HepG2 (cell line): Measurements from ENCODE around the gene TMEM131. TPM values are rescaled to one million over a fixed set of nuclear protein-coding genes. Genes with fewer than 3 reads are reported as not detected.
A peak's percentile ranks its signal among the peaks of the same experiment; 100 is the strongest.

Experiments
- ATAC-seq: fragments of 200-7000 bp; cut with Tn5 transposase; 3 replicates; pipeline ENCODE4 v1.9.1; 2020; ENCODE audit warnings: mild to moderate bottlenecking, moderate library complexity
- BruUV-seq: library from RNA; stranded (reverse); fragments of 400-500 nt; replicated peaks from 2 replicates; lab custom pipeline; 2021; lab: Mats Ljungman, UMichigan
- CTCF ChIA-PET: fragments of 300-600 bp; formaldehyde crosslinking; extraction: SDS; loops from one replicate; lab custom pipeline; 2021; ENCODE audit warnings: low total read pairs, inconsistent platforms, low intra/inter-chr PET ratio; lab: Yijun Ruan, JAX
- POLR2A ChIA-PET: fragments of 350-600 bp; sonication (Branson Sonifier 250); formaldehyde crosslinking; loops from one replicate; lab custom pipeline; 2020; ENCODE audit warnings: antibody characterized with exemption, inconsistent platforms; lab: Yijun Ruan, JAX
- DNase-seq: peaks from one replicate; pipeline ENCODE4 v3.0.0-alpha.2; 2015; ENCODE audit warnings: low spot score
- FAIRE-seq: peaks from 3 replicates; lab custom pipeline; 2011; peaks lifted over from hg19 to GRCh38; lab: Jason Lieb, UNC
- H2AFZ ChIP-seq: one replicate; pipeline ENCODE4 v1.6.1; 2011; ENCODE audit warnings: low read length, inconsistent platforms
- H3K27ac ChIP-seq: fragments of 300-600 bp; 3 replicates; pipeline ENCODE4 v1.8.0; 2011; ENCODE audit warnings: mixed run types, mild to moderate bottlenecking, mixed read lengths, low read length, inconsistent platforms; ENCODE audit not compliant: insufficient read depth; ENCODE audit errors: extremely low read length
- H3K27me3 ChIP-seq, 2 experiments: fragments of 200-600 bp in 1 of 2; 2 replicates in 1 of 2; 3 replicates in 1 of 2; pipeline versions ENCODE4 v1.6.0 to v1.8.0; 2011; ENCODE audit warnings: low read length in 2 of 2, mild to moderate bottlenecking in 2 of 2, moderate library complexity in 2 of 2, inconsistent platforms in 1 of 2; ENCODE audit not compliant: insufficient read depth in 2 of 2, control insufficient read depth in 1 of 2
- H3K36me3 ChIP-seq, 2 experiments: fragments of 200-600 bp in 1 of 2; replicated peaks in 1 of 2; 2 replicates in 1 of 2; 3 replicates in 1 of 2; pipeline versions ENCODE4 v1.5.1 to v1.8.0; 2011; ENCODE audit warnings: low read length in 2 of 2, inconsistent platforms in 1 of 2; ENCODE audit not compliant: insufficient read depth in 2 of 2, control insufficient read depth in 1 of 2
- H3K4me1 ChIP-seq: 2 replicates; pipeline ENCODE4 v1.5.1; 2012; ENCODE audit warnings: low read length, inconsistent platforms; ENCODE audit not compliant: insufficient read depth
- H3K4me2 ChIP-seq: 2 replicates; pipeline ENCODE4 v1.6.0; 2011; ENCODE audit warnings: low read depth, low read length, inconsistent platforms
- H3K4me3 ChIP-seq, 3 experiments: fragments of 200-600 bp in 1 of 3; sonication (generic), shearing (Covaris generic) in 1 of 3; replicated peaks in 1 of 3; 2 replicates each; pipeline ENCODE4 v1.5.1; 2011 to 2016; ENCODE audit warnings: low read length in 3 of 3, inconsistent platforms in 2 of 3, low read depth in 2 of 3, mild to moderate bottlenecking in 2 of 3, control low read depth in 1 of 3, mixed read lengths in 1 of 3; ENCODE audit not compliant: insufficient read depth in 1 of 3
- H3K79me2 ChIP-seq: one replicate; pipeline ENCODE4 v1.6.1; 2011; ENCODE audit warnings: low read length, inconsistent platforms; ENCODE audit not compliant: insufficient read depth
- H3K9ac ChIP-seq: 2 replicates; pipeline ENCODE4 v1.6.0; 2011; ENCODE audit warnings: mild to moderate bottlenecking, low read depth, low read length, inconsistent platforms; ENCODE audit not compliant: insufficient read depth
- H3K9me3 ChIP-seq: 2 replicates; pipeline ENCODE4 v1.5.1; 2012; ENCODE audit warnings: mild to moderate bottlenecking, low read length
- H4K20me1 ChIP-seq: 2 replicates; pipeline ENCODE4 v1.6.0; 2011; ENCODE audit warnings: inconsistent platforms, mild to moderate bottlenecking, low read length, moderate library complexity; ENCODE audit not compliant: insufficient read depth
- SRF ChIP-seq: IDR thresholded peaks from 2 replicates; pipeline ENCODE4 v1.6.1; 2011; ENCODE audit warnings: mild to moderate bottlenecking, low read depth, low read length, moderate library complexity
- ZNF17 ChIP-seq: sonication (generic); formaldehyde crosslinking; IDR thresholded peaks from 2 replicates; pipeline ENCODE4 v1.5.0; 2020; ENCODE audit warnings: mild to moderate bottlenecking, missing genetic modification reagents
- ZNF333 ChIP-seq: sonication (generic); formaldehyde crosslinking; IDR thresholded peaks from 2 replicates; pipeline ENCODE4 v1.4.0; 2020; ENCODE audit warnings: mild to moderate bottlenecking, missing genetic modification reagents, borderline replicate concordance
- ZNF530 ChIP-seq: sonication (generic); formaldehyde crosslinking; IDR thresholded peaks from 2 replicates; pipeline ENCODE4 v1.5.0; 2020; ENCODE audit warnings: low read depth, mild to moderate bottlenecking, missing genetic modification reagents
- ZNF879 ChIP-seq: sonication (generic); formaldehyde crosslinking; IDR thresholded peaks from 2 replicates; pipeline ENCODE4 v1.8.1; 2023; ENCODE audit warnings: missing genetic modification reagents
- WGBS: methylation state at CpG from one replicate; pipeline ENCODE4 v1.1.6; 2017; ENCODE audit warnings: low lambda C conversion rate; 5-methylcytosine and 5-hydroxymethylcytosine counted together
- in situ Hi-C: cut with HindIII; loops from 2 replicates; pipeline ENCODE4 v1.10.0; 2017; ENCODE audit warnings: low pct_unique_long_range_greater_than_20kb; ENCODE audit not compliant: extremely low pct_ligation_motif_present
- intact Hi-C: fragments of 100-400 bp; cut with micrococcal nuclease; formaldehyde crosslinking; loops from one replicate; pipeline ENCODE4 v1.10.0; 2022; ENCODE audit not compliant: unreplicated experiment
- polyA plus RNA-seq, 8 experiments: library from polyadenylated mRNA; depleted of rRNA in 3 of 8; stranded (reverse) in 7 of 8; unstranded in 1 of 8; fragments of >200 nt; fragmentation: Illumina TruSeq in 4 of 8; extraction: Trizol in 4 of 8; gene quantifications; 2 replicates each; pipeline versions ENCODE4 v1.2.1 to v1.2.3, GENCODE V29; 2011 to 2016; ENCODE audit warnings: low read depth in 4 of 8, missing spikeins in 1 of 8, mixed read lengths in 1 of 8; ENCODE audit not compliant: insufficient read depth in 1 of 8
- total RNA-seq, 5 experiments: library from RNA; depleted of rRNA; stranded (reverse); fragments of >200 nt; fragmentation: Illumina TruSeq; extraction: Trizol; gene quantifications; 2 replicates each; pipeline ENCODE4 v1.2.3, GENCODE V29; 2016; ENCODE audit warnings: low read depth in 1 of 5
- TF ChIP-seq, protein P1 (sequence below): sonication (generic); formaldehyde crosslinking; IDR thresholded peaks from 2 replicates; pipeline ENCODE4 v1.5.1; 2020; ENCODE audit warnings: mild to moderate bottlenecking, missing genetic modification reagents, moderate library complexity

The TMEM131 gene
- total and polyA plus RNA-seq, 2 of the 13 experiments (the other 11 are each of a cell fraction or from before 2014, with no cell fraction given), result 17.9 to 19.5 TPM

DNA sequence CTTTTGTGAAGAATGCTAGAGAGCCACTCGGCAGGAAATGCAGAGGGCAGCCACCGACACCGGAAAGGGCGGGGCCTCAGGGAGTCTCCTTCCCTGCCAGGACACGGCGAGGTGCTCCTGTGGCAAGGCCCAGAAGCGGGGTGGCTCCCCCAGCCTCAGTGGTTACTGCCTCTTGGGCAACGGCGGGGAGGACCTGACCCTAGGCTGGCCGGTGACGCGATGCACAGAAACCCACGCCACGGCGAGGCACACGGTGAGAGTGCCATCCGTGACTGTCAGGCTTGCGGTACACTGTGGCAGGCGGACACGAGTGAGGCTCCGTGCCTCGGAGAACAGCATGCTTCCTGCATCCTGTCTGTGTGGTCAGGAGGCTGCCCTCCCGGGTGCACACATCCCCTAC, 234.6 kb downstream of the TMEM131 start (continued):
- TF ChIP-seq, protein P1, sequence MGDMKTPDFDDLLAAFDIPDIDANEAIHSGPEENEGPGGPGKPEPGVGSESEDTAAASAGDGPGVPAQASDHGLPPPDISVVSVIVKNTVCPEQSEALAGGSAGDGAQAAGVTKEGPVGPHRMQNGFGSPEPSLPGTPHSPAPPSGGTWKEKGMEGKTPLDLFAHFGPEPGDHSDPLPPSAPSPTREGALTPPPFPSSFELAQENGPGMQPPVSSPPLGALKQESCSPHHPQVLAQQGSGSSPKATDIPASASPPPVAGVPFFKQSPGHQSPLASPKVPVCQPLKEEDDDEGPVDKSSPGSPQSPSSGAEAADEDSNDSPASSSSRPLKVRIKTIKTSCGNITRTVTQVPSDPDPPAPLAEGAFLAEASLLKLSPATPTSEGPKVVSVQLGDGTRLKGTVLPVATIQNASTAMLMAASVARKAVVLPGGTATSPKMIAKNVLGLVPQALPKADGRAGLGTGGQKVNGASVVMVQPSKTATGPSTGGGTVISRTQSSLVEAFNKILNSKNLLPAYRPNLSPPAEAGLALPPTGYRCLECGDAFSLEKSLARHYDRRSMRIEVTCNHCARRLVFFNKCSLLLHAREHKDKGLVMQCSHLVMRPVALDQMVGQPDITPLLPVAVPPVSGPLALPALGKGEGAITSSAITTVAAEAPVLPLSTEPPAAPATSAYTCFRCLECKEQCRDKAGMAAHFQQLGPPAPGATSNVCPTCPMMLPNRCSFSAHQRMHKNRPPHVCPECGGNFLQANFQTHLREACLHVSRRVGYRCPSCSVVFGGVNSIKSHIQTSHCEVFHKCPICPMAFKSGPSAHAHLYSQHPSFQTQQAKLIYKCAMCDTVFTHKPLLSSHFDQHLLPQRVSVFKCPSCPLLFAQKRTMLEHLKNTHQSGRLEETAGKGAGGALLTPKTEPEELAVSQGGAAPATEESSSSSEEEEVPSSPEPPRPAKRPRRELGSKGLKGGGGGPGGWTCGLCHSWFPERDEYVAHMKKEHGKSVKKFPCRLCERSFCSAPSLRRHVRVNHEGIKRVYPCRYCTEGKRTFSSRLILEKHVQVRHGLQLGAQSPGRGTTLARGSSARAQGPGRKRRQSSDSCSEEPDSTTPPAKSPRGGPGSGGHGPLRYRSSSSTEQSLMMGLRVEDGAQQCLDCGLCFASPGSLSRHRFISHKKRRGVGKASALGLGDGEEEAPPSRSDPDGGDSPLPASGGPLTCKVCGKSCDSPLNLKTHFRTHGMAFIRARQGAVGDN (CRISPR knock-in tag), result peak; percentile 15; the same call in 1 of the 2 replicates

DNA sequence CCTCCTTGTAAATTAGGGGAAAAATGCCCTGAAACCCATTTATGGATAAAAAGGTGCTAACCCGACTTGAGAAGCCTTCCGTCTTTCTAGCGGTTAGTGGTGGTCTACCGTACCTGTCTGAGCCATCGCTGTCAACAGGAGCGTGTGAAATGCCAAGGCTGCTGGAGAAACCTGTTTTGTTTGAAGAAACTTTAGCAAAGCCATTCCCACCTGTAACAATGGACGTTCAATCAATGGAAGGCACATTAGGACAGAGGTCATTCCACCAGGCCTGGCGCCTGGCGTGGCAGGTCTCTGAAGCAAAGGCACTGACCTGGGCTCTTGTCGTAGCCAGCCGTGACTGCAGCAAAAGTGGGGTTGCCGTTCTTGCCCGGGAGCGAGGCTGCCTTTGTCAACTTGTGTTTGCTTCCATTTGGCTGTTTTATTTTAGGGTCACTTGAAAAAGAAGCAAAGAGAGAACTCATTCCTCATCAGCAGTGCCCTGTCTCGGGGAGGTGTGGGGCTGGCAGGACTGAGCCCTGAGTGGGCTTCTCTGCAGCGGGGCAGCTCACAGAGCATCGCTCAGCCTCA, 235.2 kb downstream of the TMEM131 start:
- Histone ChIP-seq H3K4me1 (no peaks in the 10 kb centered on the region), H3K79me2 (no peaks in the 10 kb centered on the region), H3K27me3 (no peaks in the 10 kb centered on the region), H4K20me1 (no peaks in the 10 kb centered on the region), H3K4me2 (no peak overlapping the region)
- FAIRE-seq (no peak), DNase-seq (no peak), ATAC-seq (no peak)
- POLR2A ChIA-PET, result no interaction called here
- 98% methylated on average over 17 of the region's 17 CpGs for WGBS
- TF ChIP-seq ZNF879 (no peak), ZNF530 (CRISPR knock-in tag) (no peak), SRF (no peak), ZNF333 (CRISPR knock-in tag) (no peak), ZNF17 (CRISPR knock-in tag) (no peak)
- TF ChIP-seq, all 625 proteins: peak for 0
- CTCF ChIA-PET, result no interaction called here
- no peak overlapping the region for H3K4me3 ChIP-seq
- in situ Hi-C loops, result no loop called here
- no peak overlapping the region for H3K27ac ChIP-seq
- intact Hi-C loops, result no loop called here
- no TSS peak for BruUV-seq
- H3K9me3 ChIP-seq, result no peaks in the 10 kb centered on the region
- no peak overlapping the region for H2AFZ ChIP-seq
- H3K36me3 ChIP-seq, result peaks cover 25 to 82% of the 10 kb centered on the region in 2 experiments
- H3K9ac ChIP-seq, result no peak overlapping the region
